ENCODE data around the gene CCDC141.
"Not testable (repeated sequence)": the region's sequence is repeated elsewhere in the genome, so short reads cannot be mapped to it uniquely, and the experiment has no call there.

CCDC141 gene

GRCh38 chr2:179057737-179058136, 7.8 kb upstream of the CCDC141 start:
- H3K4me3 Mint-ChIP-seq: no peak overlapping the region

GRCh38 chr2:179053568-179053967, 3.6 kb upstream of the CCDC141 start:
- not testable (repeated sequence) for H3K36me3 Mint-ChIP-seq (ENCODE audit: low read depth); H3K9me3 Mint-ChIP-seq; H3K4me3 Mint-ChIP-seq; H3K27ac Mint-ChIP-seq; H3K27me3 Mint-ChIP-seq
- peaks cover 20% of the 10 kb centered on the region for H3K4me1 Mint-ChIP-seq (ENCODE audit: low read depth)

More at GRCh38 chr2:179057737-179058136, 7.8 kb upstream of the CCDC141 start:
- peaks cover 7% of the 10 kb centered on the region for H3K4me1 Mint-ChIP-seq (ENCODE audit: low read depth)
- no peaks in the 10 kb centered on the region for H3K36me3 Mint-ChIP-seq (ENCODE audit: low read depth)
- no peaks in the 10 kb centered on the region for H3K27me3 Mint-ChIP-seq
- no peak overlapping the region for H3K27ac Mint-ChIP-seq
- H3K9me3 Mint-ChIP-seq: no peaks in the 10 kb centered on the region

GRCh38 chr2:179051250-179051649, 1.3 kb upstream of the CCDC141 start:
- Mint-ChIP-seq H3K27ac (no peak overlapping the region), H3K9me3 (no peaks in the 10 kb centered on the region), H3K36me3 (ENCODE audit: low read depth) (no peaks in the 10 kb centered on the region), H3K27me3 (no peaks in the 10 kb centered on the region), H3K4me1 (ENCODE audit: low read depth) (peaks cover 41% of the 10 kb centered on the region), H3K4me3 (no peak overlapping the region)

GRCh38 chr2:179050755-179051154, 818 bp upstream of the CCDC141 start:
- Mint-ChIP-seq H3K9me3 (no peaks in the 10 kb centered on the region), H3K36me3 (ENCODE audit: low read depth) (peaks cover 2% of the 10 kb centered on the region), H3K4me1 (ENCODE audit: low read depth) (peaks cover 46% of the 10 kb centered on the region), H3K27me3 (no peaks in the 10 kb centered on the region), H3K27ac (no peak overlapping the region), H3K4me3 (no peak overlapping the region)

- no peaks in the 10 kb centered on the region for H3K27me3 Mint-ChIP-seq
- H3K36me3 Mint-ChIP-seq (ENCODE audit: low read depth): peaks cover 7% of the 10 kb centered on the region
- no peaks in the 10 kb centered on the region for H3K9me3 Mint-ChIP-seq
- peaks cover 57% of the 10 kb centered on the region for H3K4me1 Mint-ChIP-seq (ENCODE audit: low read depth)
- peak overlapping the region; percentile 83 for H3K4me3 Mint-ChIP-seq
- peak overlapping the region; percentile 77 for H3K27ac Mint-ChIP-seq
Measured at GRCh38 chr2:179049203-179049545, 763 bp downstream of the CCDC141 start.

GRCh38 chr2:179048099-179048498, 1.8 kb downstream of the CCDC141 start:
- H3K4me3 Mint-ChIP-seq: peak overlapping the region; percentile 83
- H3K4me1 Mint-ChIP-seq (ENCODE audit: low read depth): peaks cover 68% of the 10 kb centered on the region
- no peaks in the 10 kb centered on the region for H3K27me3 Mint-ChIP-seq
- H3K27ac Mint-ChIP-seq: peak overlapping the region; percentile 77
- H3K36me3 Mint-ChIP-seq (ENCODE audit: low read depth): peaks cover 8% of the 10 kb centered on the region
- no peaks in the 10 kb centered on the region for H3K9me3 Mint-ChIP-seq

GRCh38 chr2:179045602-179046001, 4.3 kb downstream of the CCDC141 start:
- H3K4me3 Mint-ChIP-seq, H3K27me3 Mint-ChIP-seq, H3K9me3 Mint-ChIP-seq: not testable (repeated sequence)
- Mint-ChIP-seq H3K27ac (peak overlapping the region; percentile 64), H3K4me1 (ENCODE audit: low read depth) (peaks cover 71% of the 10 kb centered on the region), H3K36me3 (ENCODE audit: low read depth) (peaks cover 15% of the 10 kb centered on the region)

GRCh38 chr2:179044500-179044899, 5.4 kb downstream of the CCDC141 start:
- Mint-ChIP-seq H3K27ac (peak overlapping the region; percentile 61), H3K27me3 (no peaks in the 10 kb centered on the region), H3K4me3 (peak overlapping the region; percentile 60), H3K9me3 (peaks cover 5% of the 10 kb centered on the region), H3K36me3 (ENCODE audit: low read depth) (peaks cover 15% of the 10 kb centered on the region), H3K4me1 (ENCODE audit: low read depth) (peaks cover 62% of the 10 kb centered on the region)

- H3K4me3 Mint-ChIP-seq: no peak overlapping the region
- H3K4me1 Mint-ChIP-seq (ENCODE audit: low read depth): peaks cover 36% of the 10 kb centered on the region
- peaks cover 11% of the 10 kb centered on the region for H3K9me3 Mint-ChIP-seq
- peaks cover 13% of the 10 kb centered on the region for H3K36me3 Mint-ChIP-seq (ENCODE audit: low read depth)
- H3K27ac Mint-ChIP-seq: no peak overlapping the region
- H3K27me3 Mint-ChIP-seq: no peaks in the 10 kb centered on the region
Measured at GRCh38 chr2:179037807-179038206, 12.1 kb downstream of the CCDC141 start.

GRCh38 chr2:179036353-179036905, 13.5 kb downstream of the CCDC141 start:
- peaks cover 45% of the 10 kb centered on the region for H3K4me1 Mint-ChIP-seq (ENCODE audit: low read depth)
- no peak overlapping the region for H3K4me3 Mint-ChIP-seq
- peaks cover 6% of the 10 kb centered on the region for H3K9me3 Mint-ChIP-seq
- H3K27ac Mint-ChIP-seq: peak overlapping the region; percentile 54
- no peaks in the 10 kb centered on the region for H3K27me3 Mint-ChIP-seq
- H3K36me3 Mint-ChIP-seq (ENCODE audit: low read depth): peaks cover 9% of the 10 kb centered on the region

GRCh38 chr2:179031731-179032408, 18.1 kb downstream of the CCDC141 start:
- no peaks in the 10 kb centered on the region for H3K27me3 Mint-ChIP-seq
- peaks cover 20% of the 10 kb centered on the region for H3K9me3 Mint-ChIP-seq
- peak overlapping the region; percentile 98 for H3K27ac Mint-ChIP-seq
- peak overlapping the region; percentile 79 for H3K4me3 Mint-ChIP-seq
- peaks cover 27% of the 10 kb centered on the region for H3K36me3 Mint-ChIP-seq (ENCODE audit: low read depth)
- peaks cover 40% of the 10 kb centered on the region for H3K4me1 Mint-ChIP-seq (ENCODE audit: low read depth)

GRCh38 chr2:179024445-179024844, 25.5 kb downstream of the CCDC141 start:
- Mint-ChIP-seq H3K27ac (peak overlapping the region; percentile 13), H3K9me3 (peaks cover 22% of the 10 kb centered on the region), H3K4me1 (ENCODE audit: low read depth) (peaks cover 26% of the 10 kb centered on the region), H3K36me3 (ENCODE audit: low read depth) (peaks cover 34% of the 10 kb centered on the region), H3K27me3 (no peaks in the 10 kb centered on the region), H3K4me3 (no peak overlapping the region)

GRCh38 chr2:179022685-179023084, 27.3 kb downstream of the CCDC141 start:
- Mint-ChIP-seq H3K4me1 (ENCODE audit: low read depth) (peaks cover 34% of the 10 kb centered on the region), H3K9me3 (peaks cover 11% of the 10 kb centered on the region), H3K4me3 (no peak overlapping the region), H3K27ac (no peak overlapping the region), H3K36me3 (ENCODE audit: low read depth) (peaks cover 22% of the 10 kb centered on the region), H3K27me3 (no peaks in the 10 kb centered on the region)

- Mint-ChIP-seq H3K27me3 (no peaks in the 10 kb centered on the region), H3K27ac (no peak overlapping the region), H3K4me1 (ENCODE audit: low read depth) (peaks cover 32% of the 10 kb centered on the region), H3K4me3 (no peak overlapping the region), H3K36me3 (ENCODE audit: low read depth) (peaks cover 11% of the 10 kb centered on the region), H3K9me3 (peaks cover 8% of the 10 kb centered on the region)
Measured at GRCh38 chr2:179021258-179021657, 28.7 kb downstream of the CCDC141 start.

GRCh38 chr2:179020156-179020750, 29.7 kb downstream of the CCDC141 start:
- H3K27me3 Mint-ChIP-seq: no peaks in the 10 kb centered on the region
- H3K4me3 Mint-ChIP-seq: no peak overlapping the region

More at GRCh38 chr2:179020156-179020750, 29.7 kb downstream of the CCDC141 start:
- H3K27ac Mint-ChIP-seq: no peak overlapping the region
- peaks cover 4% of the 10 kb centered on the region for H3K36me3 Mint-ChIP-seq (ENCODE audit: low read depth)
- H3K9me3 Mint-ChIP-seq: peaks cover 2% of the 10 kb centered on the region
- peaks cover 29% of the 10 kb centered on the region for H3K4me1 Mint-ChIP-seq (ENCODE audit: low read depth)
